HG02981 (cell line): ENCODE data around the gene DEUP1.
"Not testable (repeated sequence)": the region's sequence is repeated elsewhere in the genome, so short reads cannot be mapped to it uniquely, and the experiment has no call there.

Experiments
- ATAC-seq: cut with Tn5 transposase; IDR thresholded peaks from one replicate; pipeline ENCODE4 v1.9.1; 2021; ENCODE audit warnings: mild to moderate bottlenecking, moderate library complexity; ENCODE audit not compliant: unreplicated experiment

DEUP1 gene

GRCh38 chr11:93350835-93351234 is 20.3 kb downstream of the DEUP1 start:
- no peak for ATAC-seq

GRCh38 chr11:93359396-93359795 is 28.9 kb downstream of the DEUP1 start:
- no peak for ATAC-seq

- ATAC-seq: no peak
Measured at GRCh38 chr11:93361435-93361834, 30.9 kb downstream of the DEUP1 start.

GRCh38 chr11:93368022-93368421 is 37.5 kb downstream of the DEUP1 start:
- no peak for ATAC-seq

GRCh38 chr11:93370260-93370659 is 39.7 kb downstream of the DEUP1 start:
- no peak for ATAC-seq

GRCh38 chr11:93389737-93390136 is 59.2 kb downstream of the DEUP1 start:
- no peak for ATAC-seq

GRCh38 chr11:93392867-93393266 is 62.3 kb downstream of the DEUP1 start:
- no peak for ATAC-seq

GRCh38 chr11:93393386-93393785 is 62.8 kb downstream of the DEUP1 start:
- no peak for ATAC-seq

- ATAC-seq: no peak
Measured at GRCh38 chr11:93394488-93394887, 63.9 kb downstream of the DEUP1 start.

- no peak for ATAC-seq
Measured at GRCh38 chr11:93396316-93396715, 65.8 kb downstream of the DEUP1 start.

GRCh38 chr11:93403930-93404329 is 73.4 kb downstream of the DEUP1 start:
- no peak for ATAC-seq

- ATAC-seq: no peak
Measured at GRCh38 chr11:93407777-93408401, 77.3 kb downstream of the DEUP1 start.

GRCh38 chr11:93410441-93410840 is 79.9 kb downstream of the DEUP1 start:
- ATAC-seq: no peak

- ATAC-seq: no peak
Measured at GRCh38 chr11:93411705-93412104, 81.2 kb downstream of the DEUP1 start.

- no peak for ATAC-seq
Measured at GRCh38 chr11:93432247-93432646, 101.7 kb downstream of the DEUP1 start.

- ATAC-seq: not testable (repeated sequence)
Measured at GRCh38 chr11:93443232-93443631, 112.7 kb downstream of the DEUP1 start.

- ATAC-seq: no peak
Measured at GRCh38 chr11:93444617-93445073, 114.1 kb downstream of the DEUP1 start.

- ATAC-seq: no peak
Measured at GRCh38 chr11:93458286-93458685, 127.7 kb downstream of the DEUP1 start.

GRCh38 chr11:93463666-93464065 is 133.1 kb downstream of the DEUP1 start:
- not testable (repeated sequence) for ATAC-seq

GRCh38 chr11:93464927-93465540 is 134.5 kb downstream of the DEUP1 start:
- no peak for ATAC-seq

GRCh38 chr11:93467054-93467453 is 136.5 kb downstream of the DEUP1 start:
- no peak for ATAC-seq

GRCh38 chr11:93468290-93468689 is 137.7 kb downstream of the DEUP1 start:
- ATAC-seq: no peak

GRCh38 chr11:93474123-93474522 is 143.6 kb downstream of the DEUP1 start:
- no peak for ATAC-seq
